MV-4-11 (cell line): ENCODE data around the gene SNN.

Experiments
- DNase-seq: peaks from one replicate; lab custom pipeline; 2025; lab: John Stamatoyannopoulos, UW

Gene SNN

GRCh38 chr16:11667221-11667823 is 933 bp upstream of the SNN start:
- no peak for DNase-seq

GRCh38 chr16:11668623-11669379 is 546 bp downstream of the SNN start:
- no peak for DNase-seq

GRCh38 chr16:11669380-11670146 is 1.3 kb downstream of the SNN start:
- DNase-seq = peak; percentile 84

- no peak for DNase-seq
Observed at GRCh38 chr16:11670171-11671131, 2.2 kb downstream of the SNN start.

GRCh38 chr16:11671271-11671670 is 3.0 kb downstream of the SNN start:
- no peak for DNase-seq

- DNase-seq = no peak
Observed at GRCh38 chr16:11671676-11672075, 3.4 kb downstream of the SNN start.

- peak; percentile 24 for DNase-seq
Observed at GRCh38 chr16:11672206-11673090, 4.2 kb downstream of the SNN start.

GRCh38 chr16:11673091-11674000 is 5.1 kb downstream of the SNN start:
- DNase-seq = no peak

GRCh38 chr16:11674001-11674817 is 6.0 kb downstream of the SNN start:
- no peak for DNase-seq

- no peak for DNase-seq
Observed at GRCh38 chr16:11674818-11675560, 6.7 kb downstream of the SNN start.

GRCh38 chr16:11675561-11676511 is 7.6 kb downstream of the SNN start:
- no peak for DNase-seq

- DNase-seq = no peak
Observed at GRCh38 chr16:11676799-11677198, 8.5 kb downstream of the SNN start.

- DNase-seq = no peak
Observed at GRCh38 chr16:11677451-11677951, 9.2 kb downstream of the SNN start.

GRCh38 chr16:11677959-11678881 is 10.0 kb downstream of the SNN start:
- peak; percentile 31 for DNase-seq

GRCh38 chr16:11679250-11679649 is 11.0 kb downstream of the SNN start:
- no peak for DNase-seq
